ENCODE results near the gene GALNT16.
A peak's percentile ranks its signal among the peaks of the same experiment; 100 is the strongest.
"Not testable (repeated sequence)": the region's sequence is repeated elsewhere in the genome, so short reads cannot be mapped to it uniquely, and the experiment has no call there.

Gene GALNT16

GRCh38 chr14:69370061-69370460, 110.1 kb downstream of the GALNT16 start:
- DNase-seq, result no peak

- DNase-seq, result no peak
These were observed 112.2 kb downstream of the GALNT16 start for GRCh38 chr14:69372146-69372545.

GRCh38 chr14:69373104-69373503, 113.1 kb downstream of the GALNT16 start:
- DNase-seq, result no peak

GRCh38 chr14:69374235-69374634, 114.3 kb downstream of the GALNT16 start:
- no peak for DNase-seq

- DNase-seq, result no peak
These were observed 115.2 kb downstream of the GALNT16 start for GRCh38 chr14:69375182-69375581.

GRCh38 chr14:69375722-69376121, 115.8 kb downstream of the GALNT16 start:
- DNase-seq, result no peak

GRCh38 chr14:69376439-69376838, 116.5 kb downstream of the GALNT16 start:
- peak; percentile 88 to 95 for DNase-seq

GRCh38 chr14:69378274-69378673, 118.3 kb downstream of the GALNT16 start:
- DNase-seq, result no peak

GRCh38 chr14:69387311-69387710, 127.4 kb downstream of the GALNT16 start:
- DNase-seq, result no peak

- not testable (repeated sequence) for DNase-seq
These were observed 131.4 kb downstream of the GALNT16 start for GRCh38 chr14:69391400-69391799.

- DNase-seq, result no peak
These were observed 132.5 kb downstream of the GALNT16 start for GRCh38 chr14:69392481-69392880.

GRCh38 chr14:69395929-69396328, 136.0 kb downstream of the GALNT16 start:
- DNase-seq, result no peak

GRCh38 chr14:69398053-69398817, 138.3 kb downstream of the GALNT16 start, which contains the start of the genes ERH and SLC39A9:
TSS of gene ERH (minus strand) at chr14:69398299. CDS start at chr14:69398233, 66 bp downstream.
TSS of gene SLC39A9 (plus strand) at chr14:69398692. CDS start at chr14:69399370, 678 bp downstream.
- DNase-seq, result peak; percentile 98

- DNase-seq, result no peak
These were observed 138.9 kb downstream of the GALNT16 start for GRCh38 chr14:69398818-69399210.

GRCh38 chr14:69399750-69400149, 139.8 kb downstream of the GALNT16 start:
- DNase-seq, result no peak

GRCh38 chr14:69400154-69400553, 140.2 kb downstream of the GALNT16 start:
- no peak for DNase-seq

- no peak for DNase-seq
These were observed 141.9 kb downstream of the GALNT16 start for GRCh38 chr14:69401841-69402240.

GRCh38 chr14:69404478-69404877, 144.5 kb downstream of the GALNT16 start:
- DNase-seq, result no peak

- DNase-seq, result no peak
These were observed 144.9 kb downstream of the GALNT16 start for GRCh38 chr14:69404883-69405282.

- no peak for DNase-seq
These were observed 145.8 kb downstream of the GALNT16 start for GRCh38 chr14:69405762-69406161.

Measured in inflammatory macrophage (primary cell).